Measurements from ENCODE around the gene TBCB. TPM values are rescaled to one million over a fixed set of nuclear protein-coding genes. Genes with fewer than 3 reads are reported as not detected.

TBCB gene
- total RNA-seq, 4 donors from 2014 or later: 116 to 248 (median 180) TPM

- H3K36me3 ChIP-seq: peaks cover 0 to 63% of the 10 kb centered on the region in 2 donors
Measured at GRCh38 chr19:36110487-36111199, 4.6 kb upstream of the TBCB start, which contains the start of gene OVOL3. TSS of gene OVOL3 (plus strand) at chr19:36111143. CDS start at chr19:36111203, 60 bp downstream.

GRCh38 chr19:36111200-36111539 lies 4.1 kb upstream of the TBCB start:
- no peak for ATAC-seq
- TF ChIP-seq POLR2AphosphoS5 (IDR thresholded peaks at IDR 0.05): no peak
- no peak for TF ChIP-seq CTCF (IDR thresholded peaks at IDR 0.05)
- TF ChIP-seq EP300 (IDR thresholded peaks at IDR 0.05): no peak
- TF ChIP-seq POLR2A (IDR thresholded peaks at IDR 0.05): no peak
- Histone ChIP-seq H3K27me3 (no peaks in the 10 kb centered on the region), H3K4me3 (no peak overlapping the region), H3K27ac (no peak overlapping the region), H3K36me3 (peaks cover 0 to 63% of the 10 kb centered on the region in 2 donors), H3K4me1 (peaks cover 0 to 22% (median 11%) of the 10 kb centered on the region in 3 donors), H3K9me3 (no peaks in the 10 kb centered on the region)
- WGBS, 2 donors (ENCODE audit: low coverage in 1 of 2): 45% methylated on average over 7 of the region's 13 CpGs; no CpG with 5 or more reads in 1 of the 2 donors

More at GRCh38 chr19:36110487-36111199, 4.6 kb upstream of the TBCB start, which contains the start of gene OVOL3:
- no peak within 1 kb of the TSS for H3K27ac ChIP-seq
- no peaks in the 10 kb centered on the region for H3K27me3 ChIP-seq
- no peak for ATAC-seq
- no peaks in the 10 kb centered on the region for H3K9me3 ChIP-seq
- no peak for TF ChIP-seq POLR2A (IDR thresholded peaks at IDR 0.05)
- no peak for TF ChIP-seq CTCF (IDR thresholded peaks at IDR 0.05)
- no peak for TF ChIP-seq POLR2AphosphoS5 (IDR thresholded peaks at IDR 0.05)
- TF ChIP-seq EP300 (IDR thresholded peaks at IDR 0.05): no peak
- WGBS, 2 donors (ENCODE audit: low coverage in 1 of 2): no CpG with 5 or more reads among the region's 1 CpG
- H3K4me1 ChIP-seq: peaks cover 0 to 17% (median 8%) of the 10 kb centered on the region in 3 donors
- H3K4me3 ChIP-seq: no peak within 1 kb of the TSS

GRCh38 chr19:36112678-36113077 lies 2.6 kb upstream of the TBCB start:
- no peak for TF ChIP-seq POLR2A (IDR thresholded peaks at IDR 0.05)
- TF ChIP-seq EP300 (IDR thresholded peaks at IDR 0.05): no peak
- no peak for TF ChIP-seq CTCF (IDR thresholded peaks at IDR 0.05)
- no peak for TF ChIP-seq POLR2AphosphoS5 (IDR thresholded peaks at IDR 0.05)
- WGBS, 2 donors (ENCODE audit: low coverage in 1 of 2): no CpG with 5 or more reads among the region's 10 CpGs
- ATAC-seq: no peak
- H3K4me3 ChIP-seq: no peak overlapping the region
- peaks cover 0 to 37% (median 18%) of the 10 kb centered on the region in 3 donors for H3K4me1 ChIP-seq
- H3K9me3 ChIP-seq: no peaks in the 10 kb centered on the region
- H3K27ac ChIP-seq: no peak overlapping the region
- H3K36me3 ChIP-seq: peaks cover 0 to 63% of the 10 kb centered on the region in 2 donors
- no peaks in the 10 kb centered on the region for H3K27me3 ChIP-seq

GRCh38 chr19:36113425-36113824 lies 1.8 kb upstream of the TBCB start:
- ATAC-seq: no peak
- Histone ChIP-seq H3K4me3 (peak overlapping the region in 1 of 2 donors; percentile 89), H3K9me3 (no peaks in the 10 kb centered on the region), H3K27ac (peak overlapping the region in 1 of 4 donors; percentile 91), H3K36me3 (peaks cover 0 to 63% of the 10 kb centered on the region in 2 donors), H3K27me3 (no peaks in the 10 kb centered on the region), H3K4me1 (peaks cover 0 to 44% (median 18%) of the 10 kb centered on the region in 3 donors)
- TF ChIP-seq POLR2A (IDR thresholded peaks at IDR 0.05): no peak
- no peak for TF ChIP-seq EP300 (IDR thresholded peaks at IDR 0.05)
- 85 to 86% methylated on average over 7 to 30 of the region's 34 CpGs for WGBS, 2 donors (ENCODE audit: low coverage in 1 of 2)

- peaks cover 0 to 64% of the 10 kb centered on the region in 2 donors for H3K36me3 ChIP-seq
- H3K4me1 ChIP-seq: peaks cover 0 to 51% (median 18%) of the 10 kb centered on the region in 3 donors
- peak overlapping the region; percentile 55 to 89 for H3K4me3 ChIP-seq
- no peak for ATAC-seq
- H3K27ac ChIP-seq: peak overlapping the region; percentile 68 to 96 (median 93)
- no peaks in the 10 kb centered on the region for H3K9me3 ChIP-seq
- 5% methylated on average over 15 of the region's 48 CpGs; no CpG with 5 or more reads in 1 of the 2 donors for WGBS, 2 donors (ENCODE audit: low coverage in 1 of 2)
- no peak for TF ChIP-seq POLR2AphosphoS5 (IDR thresholded peaks at IDR 0.05)
- peak in 1 of 4 experiments; percentile 9 for TF ChIP-seq CTCF (IDR thresholded peaks at IDR 0.05)
- no peak for TF ChIP-seq EP300 (IDR thresholded peaks at IDR 0.05)
- TF ChIP-seq POLR2A (IDR thresholded peaks at IDR 0.05): no peak
- no peaks in the 10 kb centered on the region for H3K27me3 ChIP-seq
Measured at GRCh38 chr19:36113894-36114720, 1.2 kb upstream of the TBCB start.

Measured in gastroesophageal sphincter (tissue), 4 donors.